Liver (tissue), 9 donors: ENCODE measurements around the gene GULP1. TPM values are rescaled to one million over a fixed set of nuclear protein-coding genes. Genes with fewer than 3 reads are reported as not detected.

ENCODE experiments used
- DNase-seq: peaks from one replicate; pipeline ENCODE4 v3.0.0-alpha.2; 2017; ENCODE audit warnings: low spot score
- H3K27ac ChIP-seq, 2 donors: one replicate each; pipeline ENCODE4 v1.7.0; 2013; ENCODE audit warnings: inconsistent platforms in 2 of 2, low read length in 2 of 2, control low read depth in 1 of 2, low read depth in 1 of 2, mild to moderate bottlenecking in 1 of 2
- H3K27me3 ChIP-seq, 4 donors: one replicate each; pipeline versions ENCODE4 v1.6.1 to v1.7.0; 2013; ENCODE audit warnings: low read length in 3 of 4, inconsistent platforms in 1 of 4, mild to moderate bottlenecking in 1 of 4, moderate library complexity in 1 of 4; ENCODE audit not compliant: control insufficient read depth in 4 of 4, insufficient read depth in 4 of 4
- H3K36me3 ChIP-seq, 4 donors: one replicate each; pipeline versions ENCODE4 v1.6.1 to v1.7.0; 2013; ENCODE audit warnings: low read length in 3 of 4, mild to moderate bottlenecking in 3 of 4, low read depth in 1 of 4, moderate library complexity in 1 of 4; ENCODE audit not compliant: control insufficient read depth in 4 of 4, insufficient read depth in 3 of 4
- H3K4me1 ChIP-seq, 4 donors: one replicate each; pipeline versions ENCODE4 v1.6.1 to v1.7.0; 2013; ENCODE audit warnings: low read length in 3 of 4, mild to moderate bottlenecking in 3 of 4, moderate library complexity in 1 of 4; ENCODE audit not compliant: control insufficient read depth in 4 of 4, insufficient read depth in 4 of 4
- H3K4me3 ChIP-seq, 3 donors: one replicate each; pipeline versions ENCODE4 v1.6.1 to v1.7.0; 2013; ENCODE audit warnings: low read length in 3 of 3, control low read depth in 1 of 3, low read depth in 1 of 3, mild to moderate bottlenecking in 1 of 3
- H3K9ac ChIP-seq, 2 donors: one replicate each; pipeline ENCODE4 v1.7.0; 2013; ENCODE audit warnings: low read length in 2 of 2, mild to moderate bottlenecking in 2 of 2, moderate library complexity in 2 of 2, control low read depth in 1 of 2, low read depth in 1 of 2
- H3K9me3 ChIP-seq, 4 donors: one replicate each; pipeline versions ENCODE4 v1.6.1 to v1.7.0; 2013; ENCODE audit warnings: low read length in 3 of 4; ENCODE audit not compliant: control insufficient read depth in 4 of 4
- EGR1 ChIP-seq, 2 donors: IDR thresholded peaks; 2 replicates each; pipeline ENCODE4 v1.6.1; 2016 to 2018; ENCODE audit warnings: antibody characterized with exemption in 2 of 2, low read depth in 2 of 2
- FOXA1 ChIP-seq: IDR thresholded peaks from 2 replicates; pipeline ENCODE4 v1.6.1; 2016; ENCODE audit warnings: antibody characterized with exemption
- FOXA2 ChIP-seq: IDR thresholded peaks from 2 replicates; pipeline ENCODE4 v1.6.1; 2016; ENCODE audit warnings: antibody characterized with exemption
- GABPA ChIP-seq, 2 donors: IDR thresholded peaks in 1 of 2; conservative IDR thresholded peaks in 1 of 2; 2 replicates each; pipeline ENCODE4 v1.6.1; 2016; ENCODE audit warnings: antibody characterized with exemption in 2 of 2, mild to moderate bottlenecking in 1 of 2, moderate library complexity in 1 of 2
- JUND ChIP-seq, 2 donors: IDR thresholded peaks; 2 replicates each; pipeline ENCODE4 v1.6.1; 2016; ENCODE audit warnings: antibody characterized with exemption in 2 of 2
- NR2F2 ChIP-seq: IDR thresholded peaks from 2 replicates; pipeline ENCODE4 v1.6.1; 2016; ENCODE audit warnings: antibody characterized with exemption
- RAD21 ChIP-seq, 2 donors: IDR thresholded peaks; 2 replicates each; pipeline ENCODE4 v1.6.1; 2016; ENCODE audit warnings: antibody characterized with exemption in 2 of 2, mild to moderate bottlenecking in 2 of 2
- RXRA ChIP-seq, 2 donors: IDR thresholded peaks; 2 replicates each; pipeline ENCODE4 v1.6.1; 2017 to 2018; ENCODE audit warnings: antibody characterized with exemption in 2 of 2, mild to moderate bottlenecking in 1 of 2
- SP1 ChIP-seq: IDR thresholded peaks from 2 replicates; pipeline ENCODE4 v1.6.1; 2018; ENCODE audit warnings: antibody characterized with exemption, mild to moderate bottlenecking
- TAF1 ChIP-seq: conservative IDR thresholded peaks from 2 replicates; pipeline ENCODE4 v1.6.1; 2016; ENCODE audit warnings: antibody characterized with exemption, mild to moderate bottlenecking
- YY1 ChIP-seq: IDR thresholded peaks from 2 replicates; pipeline ENCODE4 v1.6.1; 2016; ENCODE audit warnings: antibody characterized with exemption, mild to moderate bottlenecking
- WGBS: extraction: QIAGEN DNeasy Blood & Tissue Kit; methylation state at CpG from one replicate; pipeline ENCODE4 v1.1.7; 2013; 5-methylcytosine and 5-hydroxymethylcytosine counted together
- polyA plus RNA-seq, 2 donors: library from polyadenylated mRNA; stranded (reverse) in 1 of 2; unstranded in 1 of 2; fragments of 200-250 nt in 1 of 2; fragments of >200 nt in 1 of 2; fragmentation: Nextera tagmentation in 1 of 2; extraction: Ambion mirVana in 1 of 2; gene quantifications; one replicate each; pipeline versions ENCODE4 v1.2.1 to v1.2.3, GENCODE V29; 2013 to 2015
- total RNA-seq, 2 donors: library from RNA; depleted of rRNA; stranded (reverse); fragments of >200 nt; gene quantifications; one replicate each; pipeline ENCODE4 v1.2.3, GENCODE V29; 2014
- TF ChIP-seq, protein P1 (sequence below): IDR thresholded peaks from 2 replicates; pipeline ENCODE4 v1.6.1; 2016; ENCODE audit warnings: antibody characterized with exemption
- TF ChIP-seq, protein P2 (sequence below): IDR thresholded peaks from 2 replicates; pipeline ENCODE4 v1.6.1; 2016; ENCODE audit warnings: antibody characterized with exemption
- TF ChIP-seq, protein P3 (sequence below): fragments of 150-350 bp; IDR thresholded peaks from 2 replicates; pipeline ENCODE4 v1.5.1; 2017; ENCODE audit warnings: improper control_type of control experiment, low read depth, low read length; ENCODE audit not compliant: missing input control
- TF ChIP-seq, protein P4 (sequence below): IDR thresholded peaks from 2 replicates; pipeline ENCODE4 v1.6.1; 2016; ENCODE audit warnings: antibody characterized with exemption, mild to moderate bottlenecking
- TF ChIP-seq, protein P5 (sequence below): IDR thresholded peaks from 2 replicates; pipeline ENCODE4 v1.6.1; 2016; ENCODE audit warnings: antibody characterized with exemption
- donor health status: healthy.
- donor health status: healthy.
- donor health status: healthy.
- donor health status: healthy.
- donor health status: healthy.

Gene GULP1
- total and polyA plus RNA-seq, 4 donors, result 0.53 to 6.9 (median 0.89) TPM

DNA sequence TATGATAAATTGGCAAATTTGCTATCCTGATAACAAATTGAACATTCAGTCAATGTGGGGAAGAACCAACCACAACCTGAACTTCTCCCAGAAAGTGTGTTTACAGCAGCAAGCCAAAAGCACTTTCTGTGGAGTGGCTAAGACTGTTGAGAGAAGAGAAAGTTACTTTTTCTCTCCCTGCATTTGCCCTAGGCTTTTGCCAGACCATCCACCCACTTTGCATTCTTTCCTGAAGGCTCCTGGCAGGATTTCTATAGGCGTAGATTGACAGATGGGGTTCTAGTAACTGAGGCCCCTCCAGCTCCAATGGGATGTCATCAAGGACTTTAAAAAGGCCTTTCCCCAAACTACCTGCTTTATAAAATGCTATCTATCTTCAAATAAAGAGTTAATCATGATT is 215.2 kb downstream of the GULP1 start:
- H3K27ac ChIP-seq, result no peak overlapping the region
- H3K36me3 ChIP-seq, result no peaks in the 10 kb centered on the region
- no peak overlapping the region for H3K9ac ChIP-seq
- H3K4me1 ChIP-seq, result peaks cover 0 to 9% (median 3%) of the 10 kb centered on the region in 4 donors
- TF ChIP-seq, protein P1, sequence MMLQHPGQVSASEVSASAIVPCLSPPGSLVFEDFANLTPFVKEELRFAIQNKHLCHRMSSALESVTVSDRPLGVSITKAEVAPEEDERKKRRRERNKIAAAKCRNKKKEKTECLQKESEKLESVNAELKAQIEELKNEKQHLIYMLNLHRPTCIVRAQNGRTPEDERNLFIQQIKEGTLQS, result no peak
- TF ChIP-seq SP1 (no peak), RXRA (IDR thresholded peaks at IDR 0.05) (no peak), FOXA2 (no peak), JUND (IDR thresholded peaks at IDR 0.05) (no peak), GABPA (IDR thresholded peaks at IDR 0.05 in 1 of 2, conservative IDR thresholded peaks at IDR 0.05 in 1 of 2) (no peak), YY1 (no peak), TAF1 (no peak), FOXA1 (no peak), NR2F2 (no peak), RAD21 (IDR thresholded peaks at IDR 0.05) (no peak)
- TF ChIP-seq, protein P2, sequence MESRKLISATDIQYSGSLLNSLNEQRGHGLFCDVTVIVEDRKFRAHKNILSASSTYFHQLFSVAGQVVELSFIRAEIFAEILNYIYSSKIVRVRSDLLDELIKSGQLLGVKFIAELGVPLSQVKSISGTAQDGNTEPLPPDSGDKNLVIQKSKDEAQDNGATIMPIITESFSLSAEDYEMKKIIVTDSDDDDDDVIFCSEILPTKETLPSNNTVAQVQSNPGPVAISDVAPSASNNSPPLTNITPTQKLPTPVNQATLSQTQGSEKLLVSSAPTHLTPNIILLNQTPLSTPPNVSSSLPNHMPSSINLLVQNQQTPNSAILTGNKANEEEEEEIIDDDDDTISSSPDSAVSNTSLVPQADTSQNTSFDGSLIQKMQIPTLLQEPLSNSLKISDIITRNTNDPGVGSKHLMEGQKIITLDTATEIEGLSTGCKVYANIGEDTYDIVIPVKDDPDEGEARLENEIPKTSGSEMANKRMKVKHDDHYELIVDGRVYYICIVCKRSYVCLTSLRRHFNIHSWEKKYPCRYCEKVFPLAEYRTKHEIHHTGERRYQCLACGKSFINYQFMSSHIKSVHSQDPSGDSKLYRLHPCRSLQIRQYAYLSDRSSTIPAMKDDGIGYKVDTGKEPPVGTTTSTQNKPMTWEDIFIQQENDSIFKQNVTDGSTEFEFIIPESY, result no peak
- TF ChIP-seq, protein P3, sequence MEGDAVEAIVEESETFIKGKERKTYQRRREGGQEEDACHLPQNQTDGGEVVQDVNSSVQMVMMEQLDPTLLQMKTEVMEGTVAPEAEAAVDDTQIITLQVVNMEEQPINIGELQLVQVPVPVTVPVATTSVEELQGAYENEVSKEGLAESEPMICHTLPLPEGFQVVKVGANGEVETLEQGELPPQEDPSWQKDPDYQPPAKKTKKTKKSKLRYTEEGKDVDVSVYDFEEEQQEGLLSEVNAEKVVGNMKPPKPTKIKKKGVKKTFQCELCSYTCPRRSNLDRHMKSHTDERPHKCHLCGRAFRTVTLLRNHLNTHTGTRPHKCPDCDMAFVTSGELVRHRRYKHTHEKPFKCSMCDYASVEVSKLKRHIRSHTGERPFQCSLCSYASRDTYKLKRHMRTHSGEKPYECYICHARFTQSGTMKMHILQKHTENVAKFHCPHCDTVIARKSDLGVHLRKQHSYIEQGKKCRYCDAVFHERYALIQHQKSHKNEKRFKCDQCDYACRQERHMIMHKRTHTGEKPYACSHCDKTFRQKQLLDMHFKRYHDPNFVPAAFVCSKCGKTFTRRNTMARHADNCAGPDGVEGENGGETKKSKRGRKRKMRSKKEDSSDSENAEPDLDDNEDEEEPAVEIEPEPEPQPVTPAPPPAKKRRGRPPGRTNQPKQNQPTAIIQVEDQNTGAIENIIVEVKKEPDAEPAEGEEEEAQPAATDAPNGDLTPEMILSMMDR, result no peak
- no peaks in the 10 kb centered on the region for H3K9me3 ChIP-seq
- H3K4me3 ChIP-seq, result no peak overlapping the region
- no peak for DNase-seq
- no peaks in the 10 kb centered on the region for H3K27me3 ChIP-seq
- 91% methylated on average over 1 of the region's 1 CpG for WGBS

DNA sequence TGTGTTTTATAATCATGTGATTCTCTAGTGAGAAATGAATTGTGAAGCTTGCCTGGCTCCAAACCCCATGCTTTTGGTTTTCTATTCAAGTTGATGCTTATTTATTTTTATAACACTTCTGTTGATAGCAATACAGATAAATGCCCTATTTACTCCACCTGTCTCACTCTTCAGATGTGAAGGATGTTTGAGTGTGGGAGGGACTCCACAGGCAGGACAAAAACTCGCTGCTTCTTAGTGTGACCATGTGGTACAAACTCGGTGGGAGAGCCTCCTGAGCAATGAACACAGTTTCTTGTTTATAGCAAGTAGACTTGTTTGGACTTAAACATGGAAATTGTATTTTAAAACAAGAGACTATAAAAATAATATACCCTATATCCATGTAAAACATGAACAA is 219.7 kb downstream of the GULP1 start:
- Histone ChIP-seq H3K4me3 (no peak overlapping the region), H3K9ac (no peak overlapping the region), H3K9me3 (no peaks in the 10 kb centered on the region), H3K27me3 (no peaks in the 10 kb centered on the region), H3K27ac (no peak overlapping the region), H3K4me1 (peaks cover 0 to 9% (median 3%) of the 10 kb centered on the region in 4 donors), H3K36me3 (no peaks in the 10 kb centered on the region)
- no peak for DNase-seq
- TF ChIP-seq EGR1 (IDR thresholded peaks at IDR 0.05; ENCODE audit: low read depth in 2 of 2) (no peak), YY1 (no peak), NR2F2 (no peak), SP1 (no peak), GABPA (IDR thresholded peaks at IDR 0.05 in 1 of 2, conservative IDR thresholded peaks at IDR 0.05 in 1 of 2) (no peak), RAD21 (IDR thresholded peaks at IDR 0.05) (no peak), RXRA (IDR thresholded peaks at IDR 0.05) (no peak), JUND (IDR thresholded peaks at IDR 0.05) (no peak), FOXA2 (no peak)
- TF ChIP-seq, protein P3, result no peak
- TF ChIP-seq, protein P4, sequence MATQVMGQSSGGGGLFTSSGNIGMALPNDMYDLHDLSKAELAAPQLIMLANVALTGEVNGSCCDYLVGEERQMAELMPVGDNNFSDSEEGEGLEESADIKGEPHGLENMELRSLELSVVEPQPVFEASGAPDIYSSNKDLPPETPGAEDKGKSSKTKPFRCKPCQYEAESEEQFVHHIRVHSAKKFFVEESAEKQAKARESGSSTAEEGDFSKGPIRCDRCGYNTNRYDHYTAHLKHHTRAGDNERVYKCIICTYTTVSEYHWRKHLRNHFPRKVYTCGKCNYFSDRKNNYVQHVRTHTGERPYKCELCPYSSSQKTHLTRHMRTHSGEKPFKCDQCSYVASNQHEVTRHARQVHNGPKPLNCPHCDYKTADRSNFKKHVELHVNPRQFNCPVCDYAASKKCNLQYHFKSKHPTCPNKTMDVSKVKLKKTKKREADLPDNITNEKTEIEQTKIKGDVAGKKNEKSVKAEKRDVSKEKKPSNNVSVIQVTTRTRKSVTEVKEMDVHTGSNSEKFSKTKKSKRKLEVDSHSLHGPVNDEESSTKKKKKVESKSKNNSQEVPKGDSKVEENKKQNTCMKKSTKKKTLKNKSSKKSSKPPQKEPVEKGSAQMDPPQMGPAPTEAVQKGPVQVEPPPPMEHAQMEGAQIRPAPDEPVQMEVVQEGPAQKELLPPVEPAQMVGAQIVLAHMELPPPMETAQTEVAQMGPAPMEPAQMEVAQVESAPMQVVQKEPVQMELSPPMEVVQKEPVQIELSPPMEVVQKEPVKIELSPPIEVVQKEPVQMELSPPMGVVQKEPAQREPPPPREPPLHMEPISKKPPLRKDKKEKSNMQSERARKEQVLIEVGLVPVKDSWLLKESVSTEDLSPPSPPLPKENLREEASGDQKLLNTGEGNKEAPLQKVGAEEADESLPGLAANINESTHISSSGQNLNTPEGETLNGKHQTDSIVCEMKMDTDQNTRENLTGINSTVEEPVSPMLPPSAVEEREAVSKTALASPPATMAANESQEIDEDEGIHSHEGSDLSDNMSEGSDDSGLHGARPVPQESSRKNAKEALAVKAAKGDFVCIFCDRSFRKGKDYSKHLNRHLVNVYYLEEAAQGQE, result no peak
- TF ChIP-seq, protein P5, sequence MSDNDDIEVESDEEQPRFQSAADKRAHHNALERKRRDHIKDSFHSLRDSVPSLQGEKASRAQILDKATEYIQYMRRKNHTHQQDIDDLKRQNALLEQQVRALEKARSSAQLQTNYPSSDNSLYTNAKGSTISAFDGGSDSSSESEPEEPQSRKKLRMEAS, result no peak
- TF ChIP-seq, protein P2, result no peak
- WGBS, result 63% methylated on average over 2 of the region's 2 CpGs
